ENCODE results near the gene FGF11. TPM values are rescaled to one million over a fixed set of nuclear protein-coding genes. Genes with fewer than 3 reads are reported as not detected.

FGF11 gene
- total RNA-seq, 1 experiment from 2014 or later = 5.0 TPM

DNA sequence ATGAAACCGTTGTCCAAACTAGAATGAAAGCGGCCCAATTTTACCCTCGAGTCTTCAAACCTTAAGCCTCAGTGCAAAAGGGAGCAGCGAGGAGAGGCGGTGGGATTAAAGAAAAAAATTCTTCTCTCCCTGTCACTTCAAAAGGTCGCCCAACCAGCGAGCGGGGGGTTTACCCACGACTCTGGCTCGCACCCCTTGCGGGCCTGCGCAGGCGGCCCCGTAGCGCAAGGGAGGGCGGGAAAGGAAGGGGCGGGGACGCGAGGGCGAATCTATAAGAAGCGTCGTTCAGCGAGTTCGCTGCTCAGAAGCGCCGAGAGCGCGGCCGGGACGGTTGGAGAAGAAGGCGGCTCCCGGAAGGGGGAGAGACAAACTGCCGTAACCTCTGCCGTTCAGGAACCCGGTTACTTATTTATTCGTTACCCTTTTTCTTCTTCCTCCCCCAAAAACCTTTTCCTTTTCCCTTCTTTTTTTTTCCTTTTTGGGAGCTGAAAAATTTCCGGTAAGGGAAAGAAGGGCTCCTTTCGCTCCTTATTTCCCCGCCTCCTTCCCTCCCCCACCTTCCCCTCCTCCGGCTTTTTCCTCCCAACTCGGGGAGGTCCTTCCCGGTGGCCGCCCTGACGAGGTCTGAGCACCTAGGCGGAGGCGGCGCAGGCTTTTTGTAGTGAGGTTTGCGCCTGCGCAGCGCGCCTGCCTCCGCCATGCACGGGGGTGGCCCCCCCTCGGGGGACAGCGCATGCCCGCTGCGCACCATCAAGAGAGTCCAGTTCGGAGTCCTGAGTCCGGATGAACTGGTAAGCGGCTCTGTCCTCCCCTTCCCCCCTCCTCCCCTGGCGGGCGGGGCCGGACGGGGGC lies 45.0 kb downstream of the FGF11 start, which contains the start of gene POLR2A:
POLR2A (plus strand) TSS at position 300 of the 852 bp plus-strand sequence.
- peak within 1 kb of the TSS; percentile 65 for H3K4me3 ChIP-seq
- no peaks in the 10 kb centered on the region for H3K4me1 ChIP-seq
- H3K27ac ChIP-seq = peak within 1 kb of the TSS; percentile 98
- peaks cover 5% of the 10 kb centered on the region; the same call in 1 of the 2 replicates for H3K36me3 ChIP-seq
- H3K9me3 ChIP-seq (replicated peaks) = no peaks in the 10 kb centered on the region
- no peaks in the 10 kb centered on the region for H3K27me3 ChIP-seq
- peak; percentile 90 to 93 for DNase-seq

GRCh38 chr17:7484919-7485377 lies 45.6 kb downstream of the FGF11 start:
- H3K4me3 ChIP-seq = peak overlapping the region; percentile 65
- H3K9me3 ChIP-seq (replicated peaks) = no peaks in the 10 kb centered on the region
- no peaks in the 10 kb centered on the region for H3K27me3 ChIP-seq
- no peaks in the 10 kb centered on the region for H3K4me1 ChIP-seq
- DNase-seq = no peak
- H3K27ac ChIP-seq = peak overlapping the region; percentile 98
- peaks cover 5% of the 10 kb centered on the region; the same call in 1 of the 2 replicates for H3K36me3 ChIP-seq

- no peaks in the 10 kb centered on the region for H3K9me3 ChIP-seq (replicated peaks)
- peak overlapping the region; percentile 65; the same call in 1 of the 2 replicates for H3K4me3 ChIP-seq
- no peaks in the 10 kb centered on the region for H3K4me1 ChIP-seq
- H3K27ac ChIP-seq = no peak overlapping the region
- no peak for DNase-seq
- peaks cover 5% of the 10 kb centered on the region; the same call in 1 of the 2 replicates for H3K36me3 ChIP-seq
- H3K27me3 ChIP-seq = no peaks in the 10 kb centered on the region
Measured at GRCh38 chr17:7486181-7486580, 46.9 kb downstream of the FGF11 start.

- no peaks in the 10 kb centered on the region for H3K9me3 ChIP-seq (replicated peaks)
- H3K36me3 ChIP-seq = peaks cover 5% of the 10 kb centered on the region
- no peaks in the 10 kb centered on the region for H3K4me1 ChIP-seq
- H3K27me3 ChIP-seq = no peaks in the 10 kb centered on the region
- no peak overlapping the region for H3K27ac ChIP-seq
- no peak for DNase-seq
- H3K4me3 ChIP-seq = no peak overlapping the region
Measured at GRCh38 chr17:7490144-7490543, 50.8 kb downstream of the FGF11 start.

DNA sequence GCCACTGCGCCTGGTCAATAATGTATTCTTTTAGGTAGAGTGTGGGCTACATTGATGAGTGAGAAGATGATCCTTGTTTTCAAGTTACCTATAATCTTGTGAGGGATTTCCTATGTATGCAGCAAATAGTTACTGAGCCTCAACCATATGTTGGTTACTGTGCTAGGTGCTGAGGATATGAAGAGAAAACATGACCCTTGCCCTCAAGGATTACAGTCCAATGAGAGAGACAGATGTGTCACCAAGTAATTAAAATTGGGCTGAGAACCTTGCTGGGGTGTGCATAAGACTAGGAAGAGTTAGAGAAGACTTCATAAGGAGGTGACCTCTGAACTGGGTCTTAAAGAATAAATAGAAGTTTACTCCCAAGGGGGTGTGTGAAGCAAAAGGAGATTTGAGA lies 52.3 kb downstream of the FGF11 start:
- H3K36me3 ChIP-seq = peaks cover 16% of the 10 kb centered on the region
- no peaks in the 10 kb centered on the region for H3K9me3 ChIP-seq (replicated peaks)
- H3K4me1 ChIP-seq = no peaks in the 10 kb centered on the region
- no peak overlapping the region for H3K27ac ChIP-seq
- DNase-seq = no peak
- no peak overlapping the region for H3K4me3 ChIP-seq
- H3K27me3 ChIP-seq = no peaks in the 10 kb centered on the region

DNA sequence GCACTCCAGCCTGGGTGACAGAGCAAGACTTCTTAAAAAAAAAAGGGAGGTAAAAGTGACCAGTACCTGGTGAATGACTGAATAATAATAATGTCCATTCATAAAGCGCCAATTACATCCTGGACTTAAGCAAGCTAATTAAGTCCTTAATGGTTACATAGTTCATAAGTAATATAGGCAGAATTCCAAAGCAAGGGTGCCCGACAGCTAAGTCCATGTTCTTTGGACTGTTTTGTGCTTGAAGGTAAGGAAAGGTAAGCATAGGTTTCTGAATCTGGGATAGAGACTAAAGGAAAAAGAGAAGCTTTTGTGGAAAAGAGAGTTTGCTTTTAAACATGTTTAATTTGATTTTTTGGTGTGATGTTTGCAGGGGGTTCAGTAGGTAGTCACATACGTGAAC lies 54.6 kb downstream of the FGF11 start:
- DNase-seq = no peak
- peaks cover 26% of the 10 kb centered on the region for H3K36me3 ChIP-seq
- no peaks in the 10 kb centered on the region for H3K9me3 ChIP-seq (replicated peaks)
- H3K4me1 ChIP-seq = no peaks in the 10 kb centered on the region
- no peak overlapping the region for H3K4me3 ChIP-seq
- no peaks in the 10 kb centered on the region for H3K27me3 ChIP-seq
- no peak overlapping the region for H3K27ac ChIP-seq

Other genes starting within 250 kb of the FGF11 start
- 1.9 and 3.9 TPM in 2 replicates for gene DLG4, start 219.7 kb upstream of the FGF11 start, total RNA-seq (2014; rRNA removed; shearing (Covaris generic))
- 44.6 and 64.2 TPM in 2 replicates for gene ACADVL, start 219.6 kb upstream of the FGF11 start, total RNA-seq (2014; rRNA removed; shearing (Covaris generic))
- gene DVL2, start 205.0 kb upstream of the FGF11 start, total RNA-seq (2014; rRNA removed; shearing (Covaris generic)) = 33.4 and 39.0 TPM in 2 replicates
- 28.7 and 30.9 TPM in 2 replicates for gene PHF23, start 200.1 kb upstream of the FGF11 start, total RNA-seq (2014; rRNA removed; shearing (Covaris generic))
- 139 and 141 TPM in 2 replicates for gene GABARAP, start 197.1 kb upstream of the FGF11 start, total RNA-seq (2014; rRNA removed; shearing (Covaris generic))
- gene CTDNEP1, start 187.8 kb upstream of the FGF11 start, total RNA-seq (2014; rRNA removed; shearing (Covaris generic)) = 36.1 and 36.9 TPM in 2 replicates
- gene ELP5, start 187.3 kb upstream of the FGF11 start, total RNA-seq (2014; rRNA removed; shearing (Covaris generic)) = 39.6 and 43.8 TPM in 2 replicates
- 0.25 and 0.34 TPM in 2 replicates for gene CLDN7, start 177.0 kb upstream of the FGF11 start, total RNA-seq (2014; rRNA removed; shearing (Covaris generic))
- gene SLC2A4, start 157.8 kb upstream of the FGF11 start, total RNA-seq (2014; rRNA removed; shearing (Covaris generic)) = 1.3 and 1.5 TPM in 2 replicates
- gene YBX2, start 144.9 kb upstream of the FGF11 start, total RNA-seq (2014; rRNA removed; shearing (Covaris generic)) = not detected in 2 replicates
- 339 and 372 TPM in 2 replicates for gene EIF5A, start 131.9 kb upstream of the FGF11 start, total RNA-seq (2014; rRNA removed; shearing (Covaris generic))
- gene GPS2, start 124.2 kb upstream of the FGF11 start, total RNA-seq (2014; rRNA removed; shearing (Covaris generic)) = 32.2 and 39.7 TPM in 2 replicates
- gene NEURL4, start 110.2 kb upstream of the FGF11 start, total RNA-seq (2014; rRNA removed; shearing (Covaris generic)) = 18.7 and 19.7 TPM in 2 replicates
- gene ACAP1, start 103.0 kb upstream of the FGF11 start, total RNA-seq (2014; rRNA removed; shearing (Covaris generic)) = 0.20 and 0.67 TPM in 2 replicates
- 1.7 and 2.6 TPM in 2 replicates for gene KCTD11, start 87.3 kb upstream of the FGF11 start, total RNA-seq (2014; rRNA removed; shearing (Covaris generic))
- gene TMEM95, start 84.4 kb upstream of the FGF11 start, total RNA-seq (2014; rRNA removed; shearing (Covaris generic)) = not detected in 2 replicates
- gene TNK1, start 58.4 kb upstream of the FGF11 start, total RNA-seq (2014; rRNA removed; shearing (Covaris generic)) = not detected in 2 replicates
- gene PLSCR3, start 45.0 kb upstream of the FGF11 start, total RNA-seq (2014; rRNA removed; shearing (Covaris generic)) = 5.9 and 6.7 TPM in 2 replicates
- 62.4 and 71.8 TPM in 2 replicates for gene TMEM256, start 35.4 kb upstream of the FGF11 start, total RNA-seq (2014; rRNA removed; shearing (Covaris generic))
- gene NLGN2, start 31.7 kb upstream of the FGF11 start, total RNA-seq (2014; rRNA removed; shearing (Covaris generic)) = 5.0 and 6.8 TPM in 2 replicates
- not detected in 2 replicates for gene SPEM1, start 19.2 kb upstream of the FGF11 start, total RNA-seq (2014; rRNA removed; shearing (Covaris generic))
- not detected in 2 replicates for gene SPEM2, start 13.9 kb upstream of the FGF11 start, total RNA-seq (2014; rRNA removed; shearing (Covaris generic))
- gene SPEM3, start 10.7 kb upstream of the FGF11 start, total RNA-seq (2014; rRNA removed; shearing (Covaris generic)) = not detected in 2 replicates
- gene TMEM102, start 4.1 kb upstream of the FGF11 start, total RNA-seq (2014; rRNA removed; shearing (Covaris generic)) = 0.10 and 0.53 TPM in 2 replicates
- gene CHRNB1, start 5.5 kb downstream of the FGF11 start, total RNA-seq (2014; rRNA removed; shearing (Covaris generic)) = 33.3 and 36.9 TPM in 2 replicates
- gene ZBTB4, start 40.1 kb downstream of the FGF11 start, total RNA-seq (2014; rRNA removed; shearing (Covaris generic)) = 4.7 and 5.3 TPM in 2 replicates
- gene SLC35G6, start 41.9 kb downstream of the FGF11 start, total RNA-seq (2014; rRNA removed; shearing (Covaris generic)) = not detected in 2 replicates
- gene POLR2A, start 44.9 kb downstream of the FGF11 start, total RNA-seq (2014; rRNA removed; shearing (Covaris generic)) = 27.7 and 32.0 TPM in 2 replicates
- gene TNFSF12, start 109.5 kb downstream of the FGF11 start, total RNA-seq (2014; rRNA removed; shearing (Covaris generic)) = not detected in 2 replicates
- gene TNFSF13, start 119.2 kb downstream of the FGF11 start, total RNA-seq (2014; rRNA removed; shearing (Covaris generic)) = 0.40 and 0.41 TPM in 2 replicates
- 63.8 and 73.6 TPM in 2 replicates for gene SENP3, start 122.4 kb downstream of the FGF11 start, total RNA-seq (2014; rRNA removed; shearing (Covaris generic))
- 0.18 TPM in 1 of 2 replicates, not detected in the other for gene CD68, start 140.1 kb downstream of the FGF11 start, total RNA-seq (2014; rRNA removed; shearing (Covaris generic))
- 44.1 and 49.9 TPM in 2 replicates for gene MPDU1, start 144.3 kb downstream of the FGF11 start, total RNA-seq (2014; rRNA removed; shearing (Covaris generic))
- gene SOX15, start 150.6 kb downstream of the FGF11 start, total RNA-seq (2014; rRNA removed; shearing (Covaris generic)) = 0.10 and 0.30 TPM in 2 replicates
- 30.2 and 30.6 TPM in 2 replicates for gene FXR2, start 175.4 kb downstream of the FGF11 start, total RNA-seq (2014; rRNA removed; shearing (Covaris generic))
- gene SAT2, start 188.3 kb downstream of the FGF11 start, total RNA-seq (2014; rRNA removed; shearing (Covaris generic)) = 17.3 and 17.6 TPM in 2 replicates
- 0.14 and 0.38 TPM in 2 replicates for gene SHBG, start 190.6 kb downstream of the FGF11 start, total RNA-seq (2014; rRNA removed; shearing (Covaris generic))
- 0.04 and 0.10 TPM in 2 replicates for gene ATP1B2, start 211.4 kb downstream of the FGF11 start, total RNA-seq (2014; rRNA removed; shearing (Covaris generic))
- 37.8 and 39.5 TPM in 2 replicates for gene TP53, start 248.0 kb downstream of the FGF11 start, total RNA-seq (2014; rRNA removed; shearing (Covaris generic))
- gene WRAP53, start 249.0 kb downstream of the FGF11 start, total RNA-seq (2014; rRNA removed; shearing (Covaris generic)) = 14.9 and 15.6 TPM in 2 replicates

Measured in SJCRH30 (cell line).